Common myeloid progenitor, CD34-positive (primary cell): ENCODE data around the gene RGS7.

Experiments
- CTCF ChIA-PET: fragments of 350-600 bp; sonication (Branson Sonifier 250); formaldehyde crosslinking; loops from one replicate; lab custom pipeline; 2021; ENCODE audit warnings: antibody characterized with exemption; lab: Charles Lee
- POLR2A ChIA-PET: fragments of 350-600 bp; sonication (Branson Sonifier 250); formaldehyde crosslinking; loops from one replicate; lab custom pipeline; 2021; ENCODE audit warnings: antibody characterized with exemption; lab: Charles Lee
- DNase-seq, 3 donors: peaks; one replicate each; pipeline versions ENCODE4 v3.0.0 to v3.0.0-alpha.2; 2013
- H3K27ac ChIP-seq, 2 experiments: 1 replicate in 1 of 2; 2 replicates in 1 of 2; pipeline ENCODE4 v1.7.0; 2013; ENCODE audit warnings: inconsistent platforms in 2 of 2, low read length in 2 of 2, mild to moderate bottlenecking in 2 of 2, low read depth in 1 of 2, moderate library complexity in 1 of 2; ENCODE audit not compliant: severe bottlenecking in 2 of 2, insufficient read depth in 1 of 2, poor library complexity in 1 of 2
- H3K27me3 ChIP-seq, 5 experiments: replicated peaks in 2 of 5; 1 replicate in 3 of 5; 2 replicates in 2 of 5; pipeline versions ENCODE4 v1.6.1 to v1.7.0; 2013; ENCODE audit warnings: low read length in 4 of 5, mild to moderate bottlenecking in 2 of 5, moderate library complexity in 2 of 5, inconsistent platforms in 1 of 5; ENCODE audit not compliant: insufficient read depth in 5 of 5, control insufficient read depth in 4 of 5
- H3K36me3 ChIP-seq, 4 experiments: 1 replicate in 2 of 4; 2 replicates in 2 of 4; pipeline versions ENCODE4 v1.6.1 to v1.7.0; 2013; ENCODE audit warnings: low read length in 3 of 4, control low read depth in 1 of 4, mild to moderate bottlenecking in 1 of 4; ENCODE audit not compliant: control insufficient read depth in 4 of 4, insufficient read depth in 4 of 4
- H3K4me1 ChIP-seq, 4 experiments: 1 replicate in 3 of 4; 2 replicates in 1 of 4; pipeline versions ENCODE4 v1.6.1 to v1.7.1; 2013; ENCODE audit warnings: low read length in 3 of 4, mild to moderate bottlenecking in 3 of 4, control low read depth in 1 of 4, inconsistent platforms in 1 of 4, moderate library complexity in 1 of 4; ENCODE audit not compliant: control insufficient read depth in 4 of 4, insufficient read depth in 4 of 4; ENCODE audit errors: control extremely low read depth in 1 of 4
- H3K4me3 ChIP-seq, 7 experiments: 1 replicate in 4 of 7; 2 replicates in 3 of 7; pipeline versions ENCODE4 v1.5.1 to v1.7.0; 2013; ENCODE audit warnings: mild to moderate bottlenecking in 7 of 7, low read length in 6 of 7, moderate library complexity in 6 of 7, inconsistent platforms in 2 of 7, low read depth in 2 of 7, control low read depth in 1 of 7; ENCODE audit not compliant: insufficient read depth in 4 of 7, control insufficient read depth in 1 of 7; ENCODE audit errors: extremely low read depth in 1 of 7
- H3K9me3 ChIP-seq, 5 experiments: 1 replicate in 4 of 5; 2 replicates in 1 of 5; pipeline versions ENCODE4 v1.6.1 to v1.7.1; 2013; ENCODE audit warnings: low read length in 4 of 5, mild to moderate bottlenecking in 2 of 5, inconsistent platforms in 1 of 5, low read depth in 1 of 5, moderate library complexity in 1 of 5; ENCODE audit not compliant: control insufficient read depth in 4 of 5, insufficient read depth in 2 of 5; ENCODE audit errors: control extremely low read depth in 1 of 5
- WGBS: methylation state at CpG from one replicate; pipeline ENCODE4 v1.1.5; 2013; ENCODE audit not compliant: insufficient coverage; 5-methylcytosine and 5-hydroxymethylcytosine counted together

RGS7 gene

GRCh38 chr1:241203817-241204216 lies 153.2 kb downstream of the RGS7 start:
- WGBS, result no CpG with 5 or more reads among the region's 1 CpG
- Histone ChIP-seq H3K9me3 (no peaks in the 10 kb centered on the region), H3K36me3 (no peaks in the 10 kb centered on the region), H3K4me1 (no peaks in the 10 kb centered on the region), H3K27me3 (no peaks in the 10 kb centered on the region), H3K4me3 (no peak overlapping the region), H3K27ac (no peak overlapping the region)
- CTCF ChIA-PET, result no interaction called here
- POLR2A ChIA-PET, result no interaction called here
- no peak for DNase-seq

GRCh38 chr1:241202401-241202800 lies 154.6 kb downstream of the RGS7 start:
- Histone ChIP-seq H3K27ac (no peak overlapping the region), H3K27me3 (no peaks in the 10 kb centered on the region), H3K9me3 (no peaks in the 10 kb centered on the region), H3K4me1 (no peaks in the 10 kb centered on the region), H3K4me3 (no peak overlapping the region), H3K36me3 (no peaks in the 10 kb centered on the region)
- POLR2A ChIA-PET, result no interaction called here
- CTCF ChIA-PET, result no interaction called here
- no peak for DNase-seq
- WGBS, result 39% methylated on average over 3 of the region's 4 CpGs

GRCh38 chr1:241186716-241187115 lies 170.3 kb downstream of the RGS7 start:
- H3K4me1 ChIP-seq, result no peaks in the 10 kb centered on the region
- no peak for DNase-seq
- H3K27me3 ChIP-seq, result no peaks in the 10 kb centered on the region
- ChIA-PET CTCF (no interaction called here), POLR2A (interaction anchor here (0.7 kb wide), 1 partner anchor 131 kb away, joined by 3 read pairs; no protein-coding TSS in a partner anchor)
- no peaks in the 10 kb centered on the region for H3K36me3 ChIP-seq
- no peaks in the 10 kb centered on the region for H3K9me3 ChIP-seq
- WGBS, result no CpG with 5 or more reads among the region's 8 CpGs
- no peak overlapping the region for H3K27ac ChIP-seq
- H3K4me3 ChIP-seq, result no peak overlapping the region

GRCh38 chr1:241181971-241182370 lies 175.0 kb downstream of the RGS7 start:
- WGBS, result 89% methylated on average over 4 of the region's 5 CpGs
- ChIA-PET POLR2A (no interaction called here), CTCF (no interaction called here)
- no peaks in the 10 kb centered on the region for H3K36me3 ChIP-seq
- H3K4me3 ChIP-seq, result no peak overlapping the region
- no peaks in the 10 kb centered on the region for H3K4me1 ChIP-seq
- H3K9me3 ChIP-seq, result no peaks in the 10 kb centered on the region
- no peak overlapping the region for H3K27ac ChIP-seq
- DNase-seq, result no peak
- H3K27me3 ChIP-seq, result no peaks in the 10 kb centered on the region

GRCh38 chr1:241181471-241181870 lies 175.5 kb downstream of the RGS7 start:
- no peaks in the 10 kb centered on the region for H3K9me3 ChIP-seq
- CTCF ChIA-PET, result no interaction called here

GRCh38 chr1:241180569-241180968 lies 176.4 kb downstream of the RGS7 start:
- H3K4me1 ChIP-seq, result no peaks in the 10 kb centered on the region
- H3K4me3 ChIP-seq, result no peak overlapping the region
- POLR2A ChIA-PET, result no interaction called here
- WGBS, result 67% methylated on average over 3 of the region's 4 CpGs
- no peaks in the 10 kb centered on the region for H3K36me3 ChIP-seq
- H3K27me3 ChIP-seq, result no peaks in the 10 kb centered on the region
- H3K27ac ChIP-seq, result no peak overlapping the region
- CTCF ChIA-PET, result no interaction called here
- no peak for DNase-seq
- H3K9me3 ChIP-seq, result no peaks in the 10 kb centered on the region

More at GRCh38 chr1:241181471-241181870, 175.5 kb downstream of the RGS7 start:
- Histone ChIP-seq H3K4me3 (no peak overlapping the region), H3K4me1 (no peaks in the 10 kb centered on the region), H3K27ac (no peak overlapping the region), H3K27me3 (no peaks in the 10 kb centered on the region), H3K36me3 (no peaks in the 10 kb centered on the region)
- POLR2A ChIA-PET, result no interaction called here
- no peak for DNase-seq

- DNase-seq, result no peak
- Histone ChIP-seq H3K27ac (no peak overlapping the region), H3K36me3 (no peaks in the 10 kb centered on the region), H3K27me3 (no peaks in the 10 kb centered on the region), H3K4me3 (no peak overlapping the region), H3K4me1 (no peaks in the 10 kb centered on the region), H3K9me3 (no peaks in the 10 kb centered on the region)
- WGBS, result 100% methylated on average over 1 of the region's 1 CpG
- ChIA-PET POLR2A (no interaction called here), CTCF (interaction anchor here (1.2 kb wide), 1 partner anchor 15 kb away, joined by 3 read pairs; no protein-coding TSS in a partner anchor)
Measured at GRCh38 chr1:241177660-241178059, 179.3 kb downstream of the RGS7 start.
